Stimulated activated CD8-positive, alpha-beta memory T cell treated with anti-CD3 and anti-CD28 coated beads, Interleukin-2, amount 100 ng/mL, for 1 hour (primary cell): ENCODE results near the gene RPS6KA5.

ENCODE experiments used
- DNase-seq, 2 donors: peaks; one replicate each; pipeline ENCODE4 v3.0.0-alpha.2; 2020; ENCODE audit warnings: low read depth in 2 of 2

Gene RPS6KA5

GRCh38 chr14:90808759-90809529 lies 251.5 kb downstream of the RPS6KA5 start:
- DNase-seq = no peak

GRCh38 chr14:90807060-90807459 lies 253.4 kb downstream of the RPS6KA5 start:
- no peak for DNase-seq

GRCh38 chr14:90805662-90806540 lies 254.5 kb downstream of the RPS6KA5 start:
- DNase-seq = no peak

GRCh38 chr14:90805084-90805391 lies 255.4 kb downstream of the RPS6KA5 start:
- DNase-seq = no peak

DNA sequence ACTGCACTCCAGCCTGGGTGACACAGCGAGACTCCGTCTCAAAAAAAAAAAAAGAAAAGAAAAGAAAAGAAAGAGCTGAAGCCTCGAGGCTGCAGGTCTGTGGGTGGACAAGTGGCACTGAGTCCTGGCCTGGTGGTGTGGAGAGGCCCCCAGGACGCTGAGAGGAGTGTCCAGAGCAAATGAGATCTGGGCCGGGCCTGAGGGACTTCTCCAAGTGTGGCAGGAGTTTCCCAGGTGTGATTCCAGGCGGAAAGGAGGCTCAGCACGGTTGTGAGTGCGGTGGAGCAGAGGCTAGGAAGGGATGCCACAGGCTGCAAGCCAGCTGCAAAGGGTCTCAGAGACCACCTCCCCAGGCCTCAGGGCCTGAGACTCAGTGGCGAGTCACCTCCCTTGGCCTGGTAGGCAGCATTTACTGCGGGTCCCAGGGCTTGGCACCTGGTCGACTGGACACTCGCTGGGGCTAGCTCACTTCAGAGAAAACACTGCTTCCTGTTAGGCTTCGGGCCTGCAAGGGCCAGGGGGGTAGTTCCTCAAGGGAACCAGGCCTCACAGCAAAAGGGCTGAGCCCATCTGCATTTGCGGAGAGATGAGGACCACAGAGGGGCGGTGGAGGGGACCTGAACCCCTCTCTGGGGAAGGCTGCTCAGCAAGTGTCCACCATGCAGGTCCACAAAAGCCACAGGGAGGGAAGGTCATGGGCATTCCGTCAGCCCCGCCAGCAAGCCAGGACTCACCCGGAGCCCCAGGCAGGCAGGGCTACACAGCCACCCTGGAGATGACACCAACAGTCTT lies 256.0 kb downstream of the RPS6KA5 start:
- no peak for DNase-seq

DNA sequence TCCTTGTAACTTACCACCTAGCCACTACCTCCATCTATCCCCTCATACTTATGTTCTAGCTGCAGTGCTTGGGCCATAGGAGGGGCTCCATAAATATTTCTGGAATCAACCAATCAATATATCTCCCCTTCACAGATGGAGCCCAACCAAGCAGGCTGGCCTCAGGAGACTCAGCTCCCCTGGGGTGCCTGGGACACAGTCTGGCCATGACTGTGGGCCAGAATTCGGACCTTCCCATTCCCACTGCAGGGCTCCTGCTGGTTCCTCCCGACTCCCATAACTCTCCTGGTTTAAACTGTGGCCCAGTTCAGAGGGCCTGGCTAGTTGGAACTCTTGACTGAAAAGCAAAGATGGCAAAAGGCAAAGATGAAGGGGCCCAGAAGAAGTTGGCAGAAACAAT lies 257.2 kb downstream of the RPS6KA5 start:
- DNase-seq = no peak

GRCh38 chr14:90799420-90799819 lies 261.0 kb downstream of the RPS6KA5 start:
- DNase-seq = no peak

DNA sequence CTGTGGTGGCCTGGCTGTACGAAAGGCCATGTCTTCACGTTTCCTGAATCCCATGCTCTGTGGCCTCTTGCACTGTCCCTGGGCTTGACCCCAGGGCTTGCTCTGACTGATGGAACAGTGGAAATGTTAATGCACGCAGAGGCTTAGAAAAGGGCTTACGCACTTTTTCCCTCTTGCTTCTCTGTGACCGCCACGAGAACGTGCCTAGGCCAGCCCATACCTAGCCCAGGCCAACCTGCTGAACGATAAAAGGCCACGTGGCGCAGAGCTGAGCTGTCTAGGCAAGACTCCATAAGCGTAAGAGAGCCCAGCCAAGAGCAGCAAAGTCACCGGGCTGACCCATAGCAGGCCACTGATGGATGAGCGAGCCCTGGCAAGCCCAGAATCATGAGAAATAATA lies 262.5 kb downstream of the RPS6KA5 start:
- no peak for DNase-seq
